Loucy (cell line): ENCODE measurements around the gene ARMC9.

ENCODE experiments used
- EZH2phosphoT487 ChIP-seq: fragments of 200-600 bp; IDR thresholded peaks from 2 replicates; pipeline ENCODE4 v1.6.1; 2018; ENCODE audit warnings: antibody characterized with exemption, mild to moderate bottlenecking, moderate library complexity, borderline replicate concordance
- TF ChIP-seq, protein P1 (sequence below): fragments of 200-600 bp; sonication (generic); conservative IDR thresholded peaks from 2 replicates; pipeline ENCODE4 v1.5.1; 2014; ENCODE audit warnings: mild to moderate bottlenecking, antibody characterized with exemption, low read length

DNA sequence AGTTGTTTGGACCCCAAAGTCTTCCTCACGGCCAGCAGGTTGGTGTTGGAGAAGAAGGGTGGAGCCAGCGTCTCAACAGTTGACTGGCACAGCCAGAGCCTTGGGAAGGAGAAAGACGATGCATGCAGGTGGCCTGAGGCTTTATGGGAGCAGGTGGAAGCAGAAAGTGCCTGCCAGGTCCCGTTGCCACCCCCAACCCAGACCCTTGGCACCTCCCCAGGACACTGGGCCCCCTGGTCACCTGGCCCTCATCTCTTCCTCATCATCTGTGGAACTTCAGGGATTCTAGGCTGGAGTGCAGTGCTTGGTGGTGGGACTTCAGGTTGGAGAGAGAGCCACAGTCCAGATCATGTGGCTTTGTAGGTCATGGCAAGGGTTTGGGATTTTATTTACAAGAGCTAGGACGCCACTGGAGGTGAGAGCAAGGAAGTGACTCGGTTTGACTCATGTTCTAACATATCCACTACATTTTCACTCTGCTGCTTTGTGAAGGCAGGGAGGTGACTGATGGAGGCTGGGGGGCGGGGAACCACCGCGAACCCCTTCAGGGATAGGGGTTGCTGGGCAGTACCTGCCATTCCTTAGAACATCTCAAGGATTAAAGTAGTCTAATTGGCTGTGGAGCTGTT, 134.6 kb downstream of the ARMC9 start:
- TF ChIP-seq, protein P1, sequence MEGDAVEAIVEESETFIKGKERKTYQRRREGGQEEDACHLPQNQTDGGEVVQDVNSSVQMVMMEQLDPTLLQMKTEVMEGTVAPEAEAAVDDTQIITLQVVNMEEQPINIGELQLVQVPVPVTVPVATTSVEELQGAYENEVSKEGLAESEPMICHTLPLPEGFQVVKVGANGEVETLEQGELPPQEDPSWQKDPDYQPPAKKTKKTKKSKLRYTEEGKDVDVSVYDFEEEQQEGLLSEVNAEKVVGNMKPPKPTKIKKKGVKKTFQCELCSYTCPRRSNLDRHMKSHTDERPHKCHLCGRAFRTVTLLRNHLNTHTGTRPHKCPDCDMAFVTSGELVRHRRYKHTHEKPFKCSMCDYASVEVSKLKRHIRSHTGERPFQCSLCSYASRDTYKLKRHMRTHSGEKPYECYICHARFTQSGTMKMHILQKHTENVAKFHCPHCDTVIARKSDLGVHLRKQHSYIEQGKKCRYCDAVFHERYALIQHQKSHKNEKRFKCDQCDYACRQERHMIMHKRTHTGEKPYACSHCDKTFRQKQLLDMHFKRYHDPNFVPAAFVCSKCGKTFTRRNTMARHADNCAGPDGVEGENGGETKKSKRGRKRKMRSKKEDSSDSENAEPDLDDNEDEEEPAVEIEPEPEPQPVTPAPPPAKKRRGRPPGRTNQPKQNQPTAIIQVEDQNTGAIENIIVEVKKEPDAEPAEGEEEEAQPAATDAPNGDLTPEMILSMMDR = no peak
- TF ChIP-seq EZH2phosphoT487 = no peak
